MM.1S (cell line): ENCODE data around the gene ATP6V1B1.

Source experiments
- DNase-seq: peaks from one replicate; pipeline ENCODE4 v3.0.0-alpha.2; 2015
- H2AFZ ChIP-seq: fragments of 300-600 bp; sonication (generic); 2 replicates; pipeline ENCODE4 v1.6.0; 2016; ENCODE audit warnings: antibody characterized with exemption, low read length
- H3F3A ChIP-seq: fragments of 300-600 bp; sonication (generic); 2 replicates; pipeline ENCODE4 v1.6.1; 2016; ENCODE audit warnings: mild to moderate bottlenecking, antibody characterized with exemption, low read length, moderate library complexity, mixed read lengths; ENCODE audit not compliant: insufficient read depth
- H3K27ac ChIP-seq: fragments of 300-600 bp; sonication (generic); 2 replicates; pipeline ENCODE4 v1.5.1; 2016; ENCODE audit warnings: mild to moderate bottlenecking, low read length
- H3K27me3 ChIP-seq: fragments of 300-600 bp; sonication (generic); replicated peaks from 2 replicates; pipeline ENCODE4 v1.6.0; 2016; ENCODE audit warnings: low read length; ENCODE audit not compliant: insufficient read depth
- H3K36me3 ChIP-seq: fragments of 300-600 bp; sonication (generic); replicated peaks from 2 replicates; pipeline ENCODE4 v1.6.1; 2016; ENCODE audit warnings: mild to moderate bottlenecking, low read length, mixed read lengths; ENCODE audit not compliant: insufficient read depth
- H3K4me1 ChIP-seq: fragments of 300-600 bp; sonication (generic); 2 replicates; pipeline ENCODE4 v1.6.1; 2016; ENCODE audit warnings: low read length, mixed read lengths
- H3K4me2 ChIP-seq: fragments of 300-600 bp; sonication (generic); 2 replicates; pipeline ENCODE4 v1.6.0; 2016; ENCODE audit warnings: low read depth, low read length
- H3K4me3 ChIP-seq: fragments of 300-600 bp; sonication (generic); 2 replicates; pipeline ENCODE4 v1.5.1; 2016; ENCODE audit warnings: low read length, mixed read lengths
- H3K79me2 ChIP-seq: fragments of 300-600 bp; sonication (generic); 2 replicates; pipeline ENCODE4 v1.6.1; 2016; ENCODE audit warnings: mixed run types, low read length, mixed read lengths
- H3K9ac ChIP-seq: fragments of 300-600 bp; sonication (generic); 2 replicates; pipeline ENCODE4 v1.6.1; 2016; ENCODE audit warnings: low read length, mixed read lengths
- H3K9me2 ChIP-seq: fragments of 300-600 bp; sonication (generic); replicated peaks from 2 replicates; pipeline ENCODE4 v1.6.1; 2016; ENCODE audit warnings: mild to moderate bottlenecking, low read length, mixed read lengths; ENCODE audit not compliant: insufficient read depth
- H3K9me3 ChIP-seq: fragments of 300-600 bp; sonication (generic); replicated peaks from 2 replicates; pipeline ENCODE4 v1.6.1; 2016; ENCODE audit warnings: mild to moderate bottlenecking, low read length, mixed read lengths; ENCODE audit not compliant: insufficient read depth
- H4K20me1 ChIP-seq: fragments of 300-600 bp; sonication (generic); 2 replicates; pipeline ENCODE4 v1.6.1; 2016; ENCODE audit warnings: mild to moderate bottlenecking, low read length, moderate library complexity, mixed read lengths; ENCODE audit not compliant: insufficient read depth
- CTCF ChIP-seq: fragments of 300-600 bp; sonication (generic); IDR thresholded peaks from 2 replicates; pipeline ENCODE4 v1.5.1; 2016; ENCODE audit warnings: antibody characterized with exemption, low read length, mixed read lengths
- EZH2 ChIP-seq: fragments of 300-600 bp; sonication (generic); optimal IDR thresholded peaks from 2 replicates; pipeline ENCODE3; 2017; ENCODE audit warnings: low read depth, mild to moderate bottlenecking, antibody characterized with exemption, low read length, mixed read lengths
- EZH2phosphoT487 ChIP-seq: fragments of 300-600 bp; sonication (generic); IDR thresholded peaks from 2 replicates; pipeline ENCODE4 v1.6.1; 2018; ENCODE audit warnings: antibody characterized with exemption, low read length

Gene ATP6V1B1

GRCh38 chr2:70939839-70940580 is 4.3 kb downstream of the ATP6V1B1 start:
- Histone ChIP-seq H3K9me2 (no peaks in the 10 kb centered on the region), H3K27ac (no peak overlapping the region), H3K36me3 (no peaks in the 10 kb centered on the region), H3K4me1 (no peaks in the 10 kb centered on the region), H4K20me1 (no peaks in the 10 kb centered on the region), H3K9me3 (no peaks in the 10 kb centered on the region), H3K4me2 (no peak overlapping the region), H3F3A (no peaks in the 10 kb centered on the region), H3K4me3 (no peak overlapping the region), H3K27me3 (no peaks in the 10 kb centered on the region), H2AFZ (no peak overlapping the region), H3K9ac (no peak overlapping the region), H3K79me2 (no peaks in the 10 kb centered on the region)
- TF ChIP-seq CTCF = no peak
- no peak for DNase-seq

GRCh38 chr2:70941186-70941585 is 5.5 kb downstream of the ATP6V1B1 start:
- no peak for TF ChIP-seq CTCF
- no peak for TF ChIP-seq EZH2phosphoT487
- TF ChIP-seq EZH2 = no peak
- H3F3A ChIP-seq = no peaks in the 10 kb centered on the region
- H3K36me3 ChIP-seq = no peaks in the 10 kb centered on the region
- H3K79me2 ChIP-seq = no peaks in the 10 kb centered on the region
- DNase-seq = no peak
- no peak overlapping the region for H3K9ac ChIP-seq
- H3K4me3 ChIP-seq = no peak overlapping the region
- no peaks in the 10 kb centered on the region for H4K20me1 ChIP-seq
- H3K9me3 ChIP-seq = no peaks in the 10 kb centered on the region
- H3K27me3 ChIP-seq = no peaks in the 10 kb centered on the region
- H3K4me2 ChIP-seq = no peak overlapping the region
- H2AFZ ChIP-seq = no peak overlapping the region
- no peak overlapping the region for H3K27ac ChIP-seq
- no peaks in the 10 kb centered on the region for H3K9me2 ChIP-seq
- H3K4me1 ChIP-seq = no peaks in the 10 kb centered on the region

- no peak overlapping the region for H3K4me3 ChIP-seq
- no peak overlapping the region for H3K9ac ChIP-seq
- no peaks in the 10 kb centered on the region for H3K27me3 ChIP-seq
Observed at GRCh38 chr2:70941701-70942100, 6.0 kb downstream of the ATP6V1B1 start.

More at GRCh38 chr2:70941701-70942100, 6.0 kb downstream of the ATP6V1B1 start:
- no peaks in the 10 kb centered on the region for H3K9me2 ChIP-seq
- H3K4me2 ChIP-seq = no peak overlapping the region
- no peak for DNase-seq
- no peaks in the 10 kb centered on the region for H3F3A ChIP-seq
- H4K20me1 ChIP-seq = no peaks in the 10 kb centered on the region
- no peaks in the 10 kb centered on the region for H3K4me1 ChIP-seq
- no peaks in the 10 kb centered on the region for H3K79me2 ChIP-seq
- no peak overlapping the region for H2AFZ ChIP-seq
- no peaks in the 10 kb centered on the region for H3K36me3 ChIP-seq
- H3K27ac ChIP-seq = no peak overlapping the region
- TF ChIP-seq EZH2phosphoT487 (no peak), EZH2 (no peak), CTCF (no peak)
- H3K9me3 ChIP-seq = no peaks in the 10 kb centered on the region
